Endothelial cell of umbilical vein (primary cell): Measurements from ENCODE around the gene TOM1. TPM values are rescaled to one million over a fixed set of nuclear protein-coding genes. Genes with fewer than 3 reads are reported as not detected.
A peak's percentile ranks its signal among the peaks of the same experiment; 100 is the strongest.

ENCODE experiments used
- BruUV-seq: library from RNA; stranded (reverse); fragments of 400-500 nt; replicated peaks from 2 replicates; lab custom pipeline; 2021; lab: Mats Ljungman, UMichigan
- CTCF ChIA-PET: fragments of 300-600, 350-600 bp; sonication (Branson Sonifier 250); formaldehyde crosslinking; loops from one replicate; lab custom pipeline; 2021; ENCODE audit warnings: antibody characterized with exemption, inconsistent platforms; lab: Charles Lee
- POLR2A ChIA-PET: fragments of 300-600, 350-600 bp; sonication (Branson Sonifier 250); formaldehyde crosslinking; loops from one replicate; lab custom pipeline; 2021; ENCODE audit warnings: antibody characterized with exemption, inconsistent platforms; lab: Charles Lee
- DNase-seq: peaks from one replicate; pipeline ENCODE4 v3.0.0-alpha.2; 2011; ENCODE audit warnings: low read depth, low spot score
- FAIRE-seq: peaks from 2 replicates; lab custom pipeline; 2011; peaks lifted over from hg19 to GRCh38; lab: Jason Lieb, UNC
- H2AFZ ChIP-seq: 2 replicates; pipeline ENCODE4 v1.6.0; 2012; ENCODE audit warnings: low read depth, low read length, control low read depth, inconsistent platforms
- H3K27ac ChIP-seq: 2 replicates; pipeline ENCODE4 v1.5.1; 2011; ENCODE audit warnings: low read depth, mild to moderate bottlenecking, control low read depth, low read length, moderate library complexity; ENCODE audit not compliant: insufficient read depth
- H3K27me3 ChIP-seq, 2 experiments: 2 replicates each; pipeline versions ENCODE4 v1.6.0 to v1.6.1; 2011; ENCODE audit warnings: low read length in 2 of 2, mixed read lengths in 1 of 2; ENCODE audit not compliant: control insufficient read depth in 2 of 2, insufficient read depth in 2 of 2
- H3K36me3 ChIP-seq, 2 experiments: 2 replicates in 1 of 2; 3 replicates in 1 of 2; pipeline ENCODE4 v1.5.1; 2011; ENCODE audit warnings: low read length in 2 of 2, mild to moderate bottlenecking in 1 of 2, moderate library complexity in 1 of 2; ENCODE audit not compliant: control insufficient read depth in 2 of 2, insufficient read depth in 2 of 2; ENCODE audit errors: extremely low read depth in 1 of 2
- H3K4me1 ChIP-seq: 3 replicates; pipeline ENCODE4 v1.5.1; 2011; ENCODE audit warnings: mild to moderate bottlenecking, low read length; ENCODE audit not compliant: control insufficient read depth, insufficient read depth; ENCODE audit errors: extremely low read depth
- H3K4me2 ChIP-seq: 2 replicates; pipeline ENCODE4 v1.6.1; 2011; ENCODE audit warnings: low read length, control low read depth, mixed read lengths; ENCODE audit not compliant: insufficient read depth
- H3K4me3 ChIP-seq, 3 experiments: fragments of 200-600 bp in 1 of 3; sonication (generic), shearing (Covaris generic) in 1 of 3; replicated peaks in 1 of 3; 2 replicates each; pipeline ENCODE4 v1.5.1; 2011 to 2016; ENCODE audit warnings: control low read depth in 3 of 3, low read length in 3 of 3, mild to moderate bottlenecking in 2 of 3, inconsistent platforms in 1 of 3, low read depth in 1 of 3, moderate library complexity in 1 of 3; ENCODE audit not compliant: insufficient read depth in 1 of 3
- H3K79me2 ChIP-seq: 2 replicates; pipeline ENCODE4 v1.6.0; 2012; ENCODE audit warnings: low read length, inconsistent platforms; ENCODE audit not compliant: control insufficient read depth, insufficient read depth
- H3K9ac ChIP-seq: replicated peaks from 2 replicates; pipeline ENCODE3; 2011; ENCODE audit warnings: low read length, control low read depth; ENCODE audit not compliant: insufficient read depth; ENCODE audit errors: extremely low read depth
- H3K9me1 ChIP-seq: replicated peaks from 3 replicates; pipeline ENCODE4 v1.6.0; 2011; ENCODE audit warnings: mild to moderate bottlenecking, low read length; ENCODE audit not compliant: control insufficient read depth, insufficient read depth; ENCODE audit errors: extremely low read depth
- H3K9me3 ChIP-seq: replicated peaks from 2 replicates; pipeline ENCODE4 v1.5.1; 2012; ENCODE audit warnings: low read length, inconsistent platforms; ENCODE audit not compliant: control insufficient read depth, insufficient read depth
- H4K20me1 ChIP-seq: replicated peaks from 2 replicates; pipeline ENCODE3; 2011; ENCODE audit warnings: mild to moderate bottlenecking, low read length; ENCODE audit not compliant: control insufficient read depth, insufficient read depth; ENCODE audit errors: extremely low read depth
- GATA2 ChIP-seq: IDR thresholded peaks from 2 replicates; pipeline ENCODE4 v1.7.0; 2011; ENCODE audit warnings: low read depth, mild to moderate bottlenecking, moderate library complexity, mixed read lengths, low read length; ENCODE audit not compliant: insufficient read length, insufficient read depth
- MYC ChIP-seq: IDR thresholded peaks from one replicate; pipeline ENCODE4 v1.6.1; 2011; ENCODE audit warnings: mild to moderate bottlenecking, low read depth, low read length
- POLR2A ChIP-seq: IDR thresholded peaks from 2 replicates; pipeline ENCODE4 v1.6.1; 2012; ENCODE audit warnings: low read depth, mild to moderate bottlenecking, control low read depth, low read length
- dilution Hi-C: fragments of 300-500 bp; cut with MboI; formaldehyde crosslinking; loops from one replicate; pipeline ENCODE4 v1.15.0; 2019; ENCODE audit warnings: low sequenced_read_pairs; ENCODE audit not compliant: extremely low pct_ligation_motif_present
- intact Hi-C: fragments of 100-400 bp; cut with micrococcal nuclease; formaldehyde crosslinking; loops from one replicate; pipeline ENCODE4 v1.10.0; 2022
- polyA plus RNA-seq, 4 experiments: library from polyadenylated mRNA; depleted of rRNA in 3 of 4; stranded (reverse) in 3 of 4; unstranded in 1 of 4; fragments of >200 nt; gene quantifications; 2 replicates each; pipeline versions ENCODE4 v1.2.1 to v1.2.3, GENCODE V29; 2011 to 2012; ENCODE audit warnings: missing spikeins in 1 of 4
- total RNA-seq: library from RNA; stranded (reverse); gene quantifications from 2 replicates; pipeline ENCODE4 v1.2.3, GENCODE V29; 2021
- TF ChIP-seq, protein P1 (sequence below): IDR thresholded peaks from 2 replicates; pipeline ENCODE4 v1.6.1; 2011; ENCODE audit not compliant: insufficient read depth, insufficient read length

The TOM1 gene
- total and polyA plus RNA-seq, 2 donors (not counting 3 experiments of a cell fraction or from before 2014, with no cell fraction given): 36.4 to 74.4 TPM

DNA sequence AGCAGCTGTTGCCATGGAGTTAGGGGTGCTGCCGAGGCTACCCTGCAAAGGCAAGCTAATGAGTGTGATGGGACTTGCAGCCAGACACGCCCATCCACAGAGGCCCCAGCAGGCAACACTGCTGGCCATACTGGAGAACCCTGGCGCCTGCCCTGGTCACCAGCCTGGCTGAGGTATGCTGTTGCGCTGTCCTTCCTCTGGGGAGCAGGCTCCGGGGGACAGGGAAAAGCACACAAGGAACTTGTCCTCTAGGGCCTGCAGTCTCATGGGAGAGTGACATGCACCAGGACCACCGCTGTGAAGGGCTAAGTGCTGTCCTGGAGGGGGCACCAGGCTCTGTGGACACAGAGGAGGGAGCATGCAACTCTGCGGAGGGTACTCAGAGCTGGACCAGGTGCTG, 35.8 kb downstream of the TOM1 start:
- dilution Hi-C loops: no loop called here
- Histone ChIP-seq H3K9me3 (no peaks in the 10 kb centered on the region), H3K36me3 (peaks cover 2 to 53% of the 10 kb centered on the region in 2 experiments), H3K27ac (no peak overlapping the region), H3K9me1 (no peaks in the 10 kb centered on the region), H2AFZ (no peak overlapping the region), H3K4me1 (peaks cover 3% of the 10 kb centered on the region), H3K4me3 (no peak overlapping the region), H4K20me1 (no peaks in the 10 kb centered on the region), H3K27me3 (no peaks in the 10 kb centered on the region), H3K79me2 (no peaks in the 10 kb centered on the region), H3K9ac (no peak overlapping the region), H3K4me2 (no peak overlapping the region)
- BruUV-seq: no TSS peak
- intact Hi-C loops: no loop called here
- POLR2A ChIA-PET: no interaction called here
- TF ChIP-seq GATA2 (no peak), MYC (no peak)
- no peak for FAIRE-seq
- DNase-seq: no peak
- CTCF ChIA-PET: interaction anchor here (1.6 kb wide), 1 partner anchor 9 kb away, joined by 3 read pairs; no protein-coding TSS in a partner anchor

DNA sequence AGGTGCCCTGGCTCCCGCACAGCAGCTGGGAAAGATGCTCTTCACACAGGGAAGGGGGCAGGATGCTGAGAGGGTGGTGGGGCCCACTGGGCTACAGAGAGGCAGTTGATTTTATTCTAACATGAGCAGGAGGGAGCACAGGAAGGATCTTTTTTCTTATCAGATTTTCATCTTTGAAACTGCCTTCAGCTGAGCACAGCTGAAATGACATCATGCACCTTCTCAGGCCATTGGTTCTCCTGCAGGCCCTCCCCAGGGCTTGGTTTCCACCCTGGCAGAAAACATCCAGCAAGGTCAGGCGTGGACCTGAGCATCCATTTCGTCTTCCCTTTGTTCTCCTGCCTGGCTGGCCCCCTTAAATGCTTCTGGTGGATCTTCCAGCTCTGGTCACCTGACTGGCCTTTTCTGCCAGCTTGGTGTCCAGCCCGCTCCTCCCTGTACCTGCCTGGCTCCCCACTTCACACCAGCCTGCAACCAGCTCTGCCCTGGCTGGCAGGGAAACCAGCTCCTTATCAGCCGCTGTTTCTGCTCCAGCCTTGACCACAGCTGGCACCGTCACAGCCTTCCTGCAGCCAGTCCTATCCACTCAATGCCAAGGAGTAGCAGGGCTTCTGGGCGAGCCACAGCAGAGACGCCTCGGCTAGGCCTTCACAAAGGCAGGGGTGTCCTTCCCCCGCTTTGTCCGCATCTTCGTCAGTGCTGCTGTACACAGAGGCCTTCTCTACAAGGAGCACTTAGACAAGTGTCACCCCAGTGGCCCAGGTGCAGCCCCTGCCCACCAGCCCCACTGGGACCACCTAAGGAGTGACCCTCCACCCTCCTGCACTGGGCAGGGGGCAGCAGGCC, 36.5 kb downstream of the TOM1 start:
- FAIRE-seq (no peak), DNase-seq (no peak)
- POLR2A ChIA-PET: no interaction called here
- Histone ChIP-seq H3K4me2 (no peak overlapping the region), H3K27ac (no peak overlapping the region), H3K4me1 (no peaks in the 10 kb centered on the region), H3K9me1 (no peaks in the 10 kb centered on the region), H3K4me3 (no peak overlapping the region), H3K9ac (no peak overlapping the region), H3K9me3 (no peaks in the 10 kb centered on the region), H3K36me3 (peaks cover 2 to 58% of the 10 kb centered on the region in 2 experiments), H3K27me3 (no peaks in the 10 kb centered on the region), H3K79me2 (no peaks in the 10 kb centered on the region), H4K20me1 (no peaks in the 10 kb centered on the region), H2AFZ (no peak overlapping the region)
- BruUV-seq: no TSS peak
- intact Hi-C loops (no loop called here), dilution Hi-C loops (no loop called here)
- CTCF ChIA-PET: interaction anchor here (1.6 kb wide), 1 partner anchor 8 kb away, joined by 3 read pairs; no protein-coding TSS in a partner anchor
- TF ChIP-seq GATA2 (peak; percentile 27), POLR2A (no peak)
- TF ChIP-seq, protein P1, sequence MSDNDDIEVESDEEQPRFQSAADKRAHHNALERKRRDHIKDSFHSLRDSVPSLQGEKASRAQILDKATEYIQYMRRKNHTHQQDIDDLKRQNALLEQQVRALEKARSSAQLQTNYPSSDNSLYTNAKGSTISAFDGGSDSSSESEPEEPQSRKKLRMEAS: no peak
